ENCODE measurements around the gene WDR7. TPM values are rescaled to one million over a fixed set of nuclear protein-coding genes. Genes with fewer than 3 reads are reported as not detected.

The WDR7 gene
- polyA plus RNA-seq, 2 of the 4 experiments (the other 2 are of a cell fraction): 4.2 to 7.0 TPM

DNA sequence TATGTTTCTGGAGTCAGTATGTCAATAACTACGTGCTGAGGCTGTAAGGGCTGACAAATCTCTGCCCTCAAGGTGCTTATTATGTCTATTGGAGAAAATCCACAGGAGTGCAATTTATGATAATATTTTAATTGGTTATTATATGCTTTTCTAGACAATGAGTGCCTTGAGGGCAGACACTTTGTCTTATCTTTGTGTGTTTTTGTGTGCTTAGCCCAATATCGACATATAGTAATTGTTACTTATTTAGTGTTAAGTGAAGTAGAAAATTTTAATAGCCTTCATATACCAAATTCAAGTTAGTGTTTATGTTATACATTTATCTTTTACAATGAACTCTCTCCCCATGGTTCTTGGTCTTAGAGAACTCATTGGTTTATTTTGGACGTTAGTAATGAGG, 118.9 kb downstream of the WDR7 start (continued):
- no peak for TF ChIP-seq REST (IDR thresholded peaks at IDR 0.05)
- no peak for TF ChIP-seq POLR2A (IDR thresholded peaks at IDR 0.05; ENCODE audit: low read length)
- no peak for TF ChIP-seq CBX8 (IDR thresholded peaks at IDR 0.05)
- no peak for TF ChIP-seq HOXB13 (CRISPR knock-in tag; IDR thresholded peaks at IDR 0.05; ENCODE audit: low read depth)
- TF ChIP-seq EHMT2 (IDR thresholded peaks at IDR 0.05; ENCODE audit: low read depth): no peak
- TF ChIP-seq HES2 (IDR thresholded peaks at IDR 0.05): no peak
- no peak for TF ChIP-seq CEBPB (IDR thresholded peaks at IDR 0.05)
- TF ChIP-seq JUNB (IDR thresholded peaks at IDR 0.05): no peak
- TF ChIP-seq ZSCAN20 (CRISPR knock-in tag; IDR thresholded peaks at IDR 0.05): no peak

DNA sequence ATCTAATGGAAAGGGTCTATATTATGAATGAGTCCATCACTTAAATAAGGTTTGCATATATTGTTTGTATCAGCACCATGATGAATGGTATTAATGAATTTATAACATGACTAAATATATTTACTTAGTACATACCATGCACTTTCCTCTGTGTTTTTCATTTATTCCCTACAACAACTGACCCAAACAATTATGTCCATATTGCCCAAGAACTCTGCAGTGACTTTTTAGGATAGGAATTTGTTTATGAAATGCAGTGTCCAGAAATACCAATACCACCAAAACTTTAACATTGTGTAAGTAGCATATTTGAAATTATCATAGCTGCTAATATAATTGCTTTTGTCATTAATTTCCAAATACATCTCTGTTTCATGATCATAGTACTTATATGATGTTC, 119.7 kb downstream of the WDR7 start:
- ATAC-seq (no peak), FAIRE-seq (no peak)

More for the DNA sequence above, 119.7 kb downstream of the WDR7 start:
- TF ChIP-seq GATA3 (IDR thresholded peaks at IDR 0.05; ENCODE audit: borderline replicate concordance) (no peak), TP53 (CRISPR knock-in tag; IDR thresholded peaks at IDR 0.05) (no peak), ZFP36 (IDR thresholded peaks at IDR 0.05; ENCODE audit: borderline replicate concordance, partially characterized antibody) (no peak), RCOR1 (IDR thresholded peaks at IDR 0.05; ENCODE audit: low read depth, low read length) (no peak), CBX2 (IDR thresholded peaks at IDR 0.05; ENCODE audit: borderline replicate concordance, low read depth) (no peak), CTCF (IDR thresholded peaks at IDR 0.05) (no peak), HES2 (IDR thresholded peaks at IDR 0.05) (no peak), NR3C1 (IDR thresholded peaks at IDR 0.05) (no peak), FOSL2 (IDR thresholded peaks at IDR 0.05) (no peak), FOSL2 (CRISPR knock-in tag; IDR thresholded peaks at IDR 0.05) (no peak), NPAS2 (CRISPR knock-in tag; IDR thresholded peaks at IDR 0.05; ENCODE audit: borderline replicate concordance) (no peak), CHD4 (IDR thresholded peaks at IDR 0.05; ENCODE audit: borderline replicate concordance) (no peak)
- TF ChIP-seq, protein P1, sequence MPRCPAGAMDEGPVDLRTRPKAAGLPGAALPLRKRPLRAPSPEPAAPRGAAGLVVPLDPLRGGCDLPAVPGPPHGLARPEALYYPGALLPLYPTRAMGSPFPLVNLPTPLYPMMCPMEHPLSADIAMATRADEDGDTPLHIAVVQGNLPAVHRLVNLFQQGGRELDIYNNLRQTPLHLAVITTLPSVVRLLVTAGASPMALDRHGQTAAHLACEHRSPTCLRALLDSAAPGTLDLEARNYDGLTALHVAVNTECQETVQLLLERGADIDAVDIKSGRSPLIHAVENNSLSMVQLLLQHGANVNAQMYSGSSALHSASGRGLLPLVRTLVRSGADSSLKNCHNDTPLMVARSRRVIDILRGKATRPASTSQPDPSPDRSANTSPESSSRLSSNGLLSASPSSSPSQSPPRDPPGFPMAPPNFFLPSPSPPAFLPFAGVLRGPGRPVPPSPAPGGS (IDR thresholded peaks at IDR 0.05): no peak
- Histone ChIP-seq H3K27ac (no peak overlapping the region), H3K4me1 (no peaks in the 10 kb centered on the region), H3K4me2 (no peak overlapping the region), H3K9me3 (no peaks in the 10 kb centered on the region), H3K4me3 (no peak overlapping the region)
- no peak for DNase-seq (ENCODE audit: low read depth in 1 of 2, low spot score in 1 of 2)
- CTCF ChIA-PET: no interaction called here
- POLR2A ChIA-PET: no interaction called here

Data from A549 (cell line).